SK-N-SH (cell line): ENCODE data around the gene HBA2. TPM values are rescaled to one million over a fixed set of nuclear protein-coding genes. Genes with fewer than 3 reads are reported as not detected.

Experiments
- CTCF ChIA-PET: fragments of 300-600, 350-600 bp; formaldehyde crosslinking; extraction: SDS; loops from one replicate; lab custom pipeline; 2021; lab: Yijun Ruan, JAX
- POLR2A ChIA-PET: fragments of 350-600 bp; sonication (Branson Sonifier 250); formaldehyde crosslinking; extraction: SDS; loops from one replicate; lab custom pipeline; 2020; ENCODE audit warnings: antibody characterized with exemption, inconsistent platforms; lab: Yijun Ruan, JAX
- DNase-seq: peaks from one replicate; pipeline ENCODE4 v3.0.0; 2012
- H2AFZ ChIP-seq: fragments of 200-600 bp; sonication (generic); 2 replicates; pipeline ENCODE4 v1.8.1; 2016; ENCODE audit warnings: antibody characterized with exemption, mild to moderate bottlenecking, low read depth
- H3F3A ChIP-seq: fragments of 200-600 bp; sonication (generic); replicated peaks from 2 replicates; pipeline ENCODE3; 2016; ENCODE audit warnings: antibody characterized with exemption, mild to moderate bottlenecking; ENCODE audit not compliant: insufficient read depth
- H3K27ac ChIP-seq, 2 experiments: fragments of 200-500 bp in 1 of 2; fragments of 200-600 bp in 1 of 2; sonication (Bioruptor generic) in 1 of 2; sonication (generic), shearing (Covaris generic) in 1 of 2; 2 replicates each; pipeline versions ENCODE4 v1.5.1 to v1.6.1; 2014 to 2016; ENCODE audit warnings: low read depth in 2 of 2, inconsistent platforms in 1 of 2, low read length in 1 of 2, mild to moderate bottlenecking in 1 of 2, mixed read lengths in 1 of 2
- H3K27me3 ChIP-seq: fragments of 200-600 bp; sonication (generic), shearing (Covaris generic); 2 replicates; pipeline ENCODE4 v1.6.1; 2016; ENCODE audit warnings: mixed run types; ENCODE audit not compliant: insufficient read depth
- H3K36me3 ChIP-seq, 2 experiments: fragments of 200-500 bp in 1 of 2; fragments of 200-600 bp in 1 of 2; sonication (Bioruptor generic) in 1 of 2; sonication (generic) in 1 of 2; replicated peaks in 1 of 2; 2 replicates each; pipeline versions ENCODE3 to v1.5.1; 2014 to 2016; ENCODE audit warnings: low read length in 1 of 2, mild to moderate bottlenecking in 1 of 2; ENCODE audit not compliant: insufficient read depth in 2 of 2, control insufficient read depth in 1 of 2
- H3K4me1 ChIP-seq, 2 experiments: fragments of 200-500 bp in 1 of 2; fragments of 200-600 bp in 1 of 2; sonication (Bioruptor generic) in 1 of 2; sonication (generic), shearing (Covaris generic) in 1 of 2; 2 replicates each; pipeline versions ENCODE4 v1.5.1 to v1.6.1; 2014 to 2016; ENCODE audit warnings: low read depth in 1 of 2, low read length in 1 of 2, mixed run types in 1 of 2; ENCODE audit not compliant: insufficient read depth in 2 of 2, control insufficient read depth in 1 of 2
- H3K4me2 ChIP-seq: fragments of 200-600 bp; sonication (generic), shearing (Covaris generic); 2 replicates; pipeline ENCODE4 v1.6.1; 2017; ENCODE audit warnings: mixed run types
- H3K4me3 ChIP-seq, 2 experiments: fragments of 200-500 bp in 1 of 2; fragments of 200-600 bp in 1 of 2; sonication (Bioruptor generic) in 1 of 2; sonication (generic), shearing (Covaris generic) in 1 of 2; 2 replicates each; pipeline versions ENCODE4 v1.5.1 to v1.8.1; 2014 to 2016; ENCODE audit warnings: low read depth in 2 of 2, inconsistent platforms in 1 of 2, low read length in 1 of 2, mild to moderate bottlenecking in 1 of 2, mixed read lengths in 1 of 2, moderate library complexity in 1 of 2
- H3K79me2 ChIP-seq: fragments of 200-600 bp; sonication (generic); 2 replicates; pipeline ENCODE4 v1.8.1; 2017; ENCODE audit warnings: mild to moderate bottlenecking; ENCODE audit not compliant: insufficient read depth
- H3K9ac ChIP-seq: fragments of 200-600 bp; sonication (generic); 2 replicates; pipeline ENCODE4 v1.6.1; 2017; ENCODE audit warnings: mixed run types
- H3K9me2 ChIP-seq: fragments of 200-600 bp; sonication (generic); 2 replicates; pipeline ENCODE4 v1.6.1; 2017; ENCODE audit warnings: mixed run types
- H3K9me3 ChIP-seq: fragments of 200-600 bp; sonication (generic); 2 replicates; pipeline ENCODE4 v1.6.1; 2017; ENCODE audit warnings: mixed run types, mild to moderate bottlenecking, moderate library complexity
- H4K20me1 ChIP-seq: fragments of 200-600 bp; sonication (generic); 2 replicates; pipeline ENCODE4 v1.6.1; 2017; ENCODE audit warnings: mild to moderate bottlenecking, mixed run types; ENCODE audit not compliant: insufficient read depth
- CTCF ChIP-seq: fragments of 200-600 bp; sonication (generic); IDR thresholded peaks from 2 replicates; pipeline ENCODE4 v1.6.1; 2017; ENCODE audit warnings: antibody characterized with exemption, mild to moderate bottlenecking, moderate library complexity
- FOXM1 ChIP-seq: IDR thresholded peaks from 2 replicates; pipeline ENCODE4 v1.4.0; 2012; ENCODE audit warnings: low read depth, mild to moderate bottlenecking
- IRF3 ChIP-seq: fragments of 150-350 bp; IDR thresholded peaks from 2 replicates; pipeline ENCODE4 v1.6.1; 2016; ENCODE audit warnings: mild to moderate bottlenecking, low read depth, low read length
- NFIC ChIP-seq: IDR thresholded peaks from 2 replicates; pipeline ENCODE4 v1.4.0; 2012; ENCODE audit warnings: borderline replicate concordance
- PBX3 ChIP-seq: IDR thresholded peaks from 2 replicates; pipeline ENCODE4; 2012
- ZBTB33 ChIP-seq: IDR thresholded peaks from 2 replicates; pipeline ENCODE4 v1.4.0; 2012; ENCODE audit warnings: low read depth, borderline replicate concordance
- WGBS: methylation state at CpG from one replicate; pipeline ENCODE4 v1.1.6; 2017; ENCODE audit warnings: low lambda C conversion rate; 5-methylcytosine and 5-hydroxymethylcytosine counted together
- polyA plus RNA-seq, 3 experiments: library from polyadenylated mRNA; depleted of rRNA; stranded (reverse); fragments of >200 nt; gene quantifications; 2 replicates each; pipeline ENCODE4 v1.2.3, GENCODE V29; 2012

Gene HBA2
- polyA plus RNA-seq, 1 of the 3 experiments (the other 2 are of a cell fraction), result not detected

- no peak for TF ChIP-seq ZBTB33
These were observed 14.7 kb downstream of the HBA2 start (continued) for GRCh38 chr16:187330-187729.

- H4K20me1 ChIP-seq, result 0 out of 2 replicates have a peak, but pooled peaks cover 11% of the 10 kb centered on the region
- H3K79me2 ChIP-seq, result no peaks in the 10 kb centered on the region
- no peaks in the 10 kb centered on the region for H3K9me3 ChIP-seq
- H3K9me2 ChIP-seq, result no peaks in the 10 kb centered on the region
- 86% methylated on average over 8 of the region's 8 CpGs for WGBS
- no peak overlapping the region for H3K4me3 ChIP-seq
- no peak overlapping the region for H3K27ac ChIP-seq
- no peaks in the 10 kb centered on the region for H3K27me3 ChIP-seq
- POLR2A ChIA-PET, result no interaction called here
- CTCF ChIA-PET, result interaction anchor here (0.8 to 2.2 kb wide), 5 partner anchors 8 to 174 kb away, joined by 3 to 6 read pairs (median 3); partner anchors contain the start of gene HBQ1
- H3K36me3 ChIP-seq, result peaks cover 26 to 55% of the 10 kb centered on the region in 2 experiments
- peak; percentile 50 for DNase-seq
- TF ChIP-seq FOXM1 (no peak), NFIC (no peak), ZBTB33 (no peak), CTCF (peak; percentile 22), IRF3 (no peak), PBX3 (no peak)
- TF ChIP-seq, all 33 proteins: peak for 1
- no peak overlapping the region for H2AFZ ChIP-seq
- peaks cover 17% of the 10 kb centered on the region for H3F3A ChIP-seq
- H3K9ac ChIP-seq, result no peak overlapping the region
- H3K4me2 ChIP-seq, result no peak overlapping the region
- H3K4me1 ChIP-seq, result no peaks in the 10 kb centered on the region
These were observed 16.0 kb downstream of the HBA2 start for GRCh38 chr16:188674-189073.
